GM10266 (cell line): Measurements from ENCODE around the gene FETUB.
"Not testable (repeated sequence)": the region's sequence is repeated elsewhere in the genome, so short reads cannot be mapped to it uniquely, and the experiment has no call there.

Experiments
- DNase-seq: peaks from one replicate; pipeline ENCODE4 v3.0.0; 2012; ENCODE audit errors: extremely low spot score
- TF ChIP-seq, protein P1 (sequence below): IDR thresholded peaks from 2 replicates; pipeline ENCODE4 v1.5.1; 2012; ENCODE audit warnings: mild to moderate bottlenecking, low read depth; ENCODE audit not compliant: control insufficient read depth, insufficient read depth; ENCODE audit errors: missing control alignments

Gene FETUB

GRCh38 chr3:186627852-186628414, 12.3 kb upstream of the FETUB start:
- TF ChIP-seq, protein P1, sequence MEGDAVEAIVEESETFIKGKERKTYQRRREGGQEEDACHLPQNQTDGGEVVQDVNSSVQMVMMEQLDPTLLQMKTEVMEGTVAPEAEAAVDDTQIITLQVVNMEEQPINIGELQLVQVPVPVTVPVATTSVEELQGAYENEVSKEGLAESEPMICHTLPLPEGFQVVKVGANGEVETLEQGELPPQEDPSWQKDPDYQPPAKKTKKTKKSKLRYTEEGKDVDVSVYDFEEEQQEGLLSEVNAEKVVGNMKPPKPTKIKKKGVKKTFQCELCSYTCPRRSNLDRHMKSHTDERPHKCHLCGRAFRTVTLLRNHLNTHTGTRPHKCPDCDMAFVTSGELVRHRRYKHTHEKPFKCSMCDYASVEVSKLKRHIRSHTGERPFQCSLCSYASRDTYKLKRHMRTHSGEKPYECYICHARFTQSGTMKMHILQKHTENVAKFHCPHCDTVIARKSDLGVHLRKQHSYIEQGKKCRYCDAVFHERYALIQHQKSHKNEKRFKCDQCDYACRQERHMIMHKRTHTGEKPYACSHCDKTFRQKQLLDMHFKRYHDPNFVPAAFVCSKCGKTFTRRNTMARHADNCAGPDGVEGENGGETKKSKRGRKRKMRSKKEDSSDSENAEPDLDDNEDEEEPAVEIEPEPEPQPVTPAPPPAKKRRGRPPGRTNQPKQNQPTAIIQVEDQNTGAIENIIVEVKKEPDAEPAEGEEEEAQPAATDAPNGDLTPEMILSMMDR: no peak
- DNase-seq: no peak

DNA sequence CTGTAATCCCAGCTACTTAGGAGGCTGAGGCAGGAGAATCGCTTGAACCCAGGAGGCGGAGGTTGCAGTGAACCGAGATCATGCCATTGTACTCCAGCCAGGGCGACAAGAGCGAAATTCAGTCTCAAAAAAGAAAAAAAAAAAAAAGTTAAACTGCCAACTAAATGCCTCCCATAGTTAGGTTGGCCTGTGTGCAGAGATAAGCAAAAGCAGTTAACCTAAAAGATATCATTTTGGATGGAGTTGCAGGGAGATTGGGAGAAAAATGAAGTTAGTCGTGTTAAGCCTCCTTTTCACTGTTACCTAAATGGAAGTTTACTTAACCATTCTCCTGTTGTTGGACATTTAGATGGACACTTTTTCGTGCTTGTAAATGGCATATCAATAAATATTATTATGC, 11.4 kb upstream of the FETUB start:
- TF ChIP-seq, protein P1: no peak
- no peak for DNase-seq

DNA sequence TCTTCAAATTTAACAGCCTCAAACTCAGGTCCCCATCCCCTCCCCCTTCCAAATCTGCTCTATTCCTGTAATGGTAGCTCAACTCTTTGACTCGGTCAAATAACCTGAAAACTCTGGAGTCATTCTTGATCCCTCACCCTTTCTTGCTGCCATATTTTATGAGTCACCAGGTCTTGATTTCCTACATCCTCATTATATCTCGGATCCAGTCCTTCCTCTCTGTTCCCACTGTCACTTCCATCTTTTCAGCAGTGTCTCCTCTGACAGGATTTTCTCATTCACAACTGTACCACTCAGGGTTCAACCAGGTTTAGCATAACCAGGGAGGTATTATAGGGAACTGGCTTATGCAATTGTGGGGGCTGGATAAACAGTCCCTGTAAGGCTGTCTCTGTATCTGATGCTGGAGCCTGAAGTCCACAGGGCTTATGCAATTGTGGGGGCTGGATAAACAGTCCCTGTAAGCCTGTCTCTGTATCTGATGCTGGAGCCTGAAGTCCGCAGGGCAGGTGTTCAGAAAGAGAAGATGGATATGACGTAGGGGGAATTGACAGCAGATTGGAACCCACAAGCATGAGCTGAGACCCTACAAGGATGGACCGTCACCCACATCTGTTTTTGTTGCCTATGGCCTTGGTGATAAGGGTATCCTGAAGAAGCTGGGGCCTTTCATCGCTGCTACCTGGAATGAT, 9.1 kb upstream of the FETUB start:
- DNase-seq: no peak
- TF ChIP-seq, protein P1: no peak

- DNase-seq: no peak
- TF ChIP-seq, protein P1: no peak
Measured at GRCh38 chr3:186633481-186633880, 6.7 kb upstream of the FETUB start.

DNA sequence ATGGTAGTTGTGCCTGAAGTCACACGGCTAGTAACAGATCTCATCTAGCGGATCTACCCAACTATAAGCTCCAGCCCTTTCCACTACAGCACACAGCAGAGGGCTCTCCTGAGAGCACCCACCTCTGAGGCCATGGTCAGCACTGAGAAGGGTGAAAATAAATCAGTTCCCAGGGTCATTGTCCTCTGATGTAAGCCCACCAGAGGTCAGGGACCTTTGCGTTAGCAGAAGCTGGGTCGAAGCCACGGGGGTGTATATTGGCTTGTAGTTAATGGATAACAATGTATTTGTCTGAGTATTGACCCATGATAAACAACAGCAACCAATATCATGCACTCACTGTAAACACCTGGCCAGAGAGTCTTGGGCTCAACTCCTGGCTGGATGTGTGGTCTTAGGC, 6.0 kb upstream of the FETUB start:
- DNase-seq: not testable (repeated sequence)

DNA sequence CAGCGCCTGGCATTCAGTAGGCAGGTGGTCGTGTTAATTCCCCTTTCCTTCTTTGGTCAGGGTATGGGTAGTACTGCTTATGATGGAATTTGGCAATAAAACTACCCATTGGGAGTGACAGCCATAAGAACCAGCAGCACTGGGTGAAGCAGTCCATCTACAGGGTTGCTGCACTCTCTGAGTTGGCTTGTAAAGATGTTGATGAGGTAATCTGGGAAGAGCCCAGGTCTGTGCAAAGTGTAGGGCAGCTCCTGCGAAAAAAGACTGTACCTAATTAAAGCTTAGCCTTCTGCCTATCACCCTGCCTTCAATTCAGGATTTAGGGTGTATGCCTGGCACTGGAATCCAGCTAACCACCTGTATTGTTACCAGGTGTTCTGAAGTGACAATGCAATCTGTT, 4.7 kb upstream of the FETUB start:
- TF ChIP-seq, protein P1: no peak
- DNase-seq: no peak

DNA sequence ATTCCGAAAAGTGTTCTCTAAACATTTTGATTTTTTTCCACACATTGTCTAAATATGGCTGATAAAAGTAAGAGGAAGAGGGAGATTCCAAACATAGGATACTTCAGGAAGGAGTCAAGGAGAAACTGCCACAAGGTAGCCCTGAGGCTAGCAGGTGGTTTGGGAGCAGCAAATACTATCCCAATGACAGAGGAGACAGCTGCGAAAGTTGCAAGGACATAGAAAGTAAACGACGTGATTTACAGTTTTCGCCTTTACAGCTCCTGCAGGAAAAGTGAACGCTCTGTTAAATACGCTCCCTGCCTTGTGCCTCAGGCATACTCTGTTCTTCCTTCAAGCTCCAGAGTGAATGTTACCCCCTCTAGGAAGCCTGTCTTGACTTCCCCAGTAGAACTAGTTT, 3.7 kb upstream of the FETUB start:
- no peak for DNase-seq
- TF ChIP-seq, protein P1: no peak
